Measurements from ENCODE around the gene STEAP1B. TPM values are rescaled to one million over a fixed set of nuclear protein-coding genes. Genes with fewer than 3 reads are reported as not detected.

Gene STEAP1B
- total and polyA plus RNA-seq, 2 donors (not counting 3 experiments of a cell fraction or from before 2014, with no cell fraction given), result 32.2 to 46.1 TPM

GRCh38 chr7:22427104-22427503 lies 72.9 kb downstream of the STEAP1B start:
- no peaks in the 10 kb centered on the region for H4K20me1 ChIP-seq (replicated peaks; ENCODE audit: control insufficient read depth, extremely low read depth, insufficient read depth, low read length)
- ChIA-PET CTCF (no interaction called here), POLR2A (no interaction called here)
- H3K79me2 ChIP-seq (ENCODE audit: control insufficient read depth, insufficient read depth, low read length), result peaks cover 28% of the 10 kb centered on the region
- dilution Hi-C loops (cut with MboI; ENCODE audit: extremely low pct_ligation_motif_present, low sequenced_read_pairs), result no loop called here
- intact Hi-C loops (cut with micrococcal nuclease), result no loop called here
- no peak overlapping the region for H3K4me2 ChIP-seq (ENCODE audit: insufficient read depth, low read length)
- no peaks in the 10 kb centered on the region for H3K27me3 ChIP-seq (ENCODE audit: control insufficient read depth in 2 of 2, insufficient read depth in 2 of 2, low read length in 2 of 2)
- FAIRE-seq, result no peak
- H3K9ac ChIP-seq (replicated peaks; ENCODE audit: extremely low read depth, insufficient read depth, low read length), result no peak overlapping the region
- H2AFZ ChIP-seq (ENCODE audit: low read depth, low read length), result no peak overlapping the region
- no peak overlapping the region for H3K4me3 ChIP-seq (replicated peaks in 1 of 3; ENCODE audit: insufficient read depth in 1 of 3, low read depth in 1 of 3, low read length in 3 of 3)
- H3K9me1 ChIP-seq (replicated peaks; ENCODE audit: control insufficient read depth, extremely low read depth, insufficient read depth, low read length), result no peaks in the 10 kb centered on the region
- BruUV-seq (replicated peaks), result no TSS peak
- no peaks in the 10 kb centered on the region for H3K9me3 ChIP-seq (replicated peaks; ENCODE audit: control insufficient read depth, insufficient read depth, low read length)
- no peaks in the 10 kb centered on the region for H3K36me3 ChIP-seq (ENCODE audit: control insufficient read depth in 2 of 2, extremely low read depth in 1 of 2, insufficient read depth in 2 of 2, low read length in 2 of 2)
- no peak overlapping the region for H3K27ac ChIP-seq (ENCODE audit: insufficient read depth, low read depth, low read length)
- TF ChIP-seq EZH2 (IDR thresholded peaks at IDR 0.05; ENCODE audit: borderline replicate concordance, low read depth, low read length, severe bottlenecking) (no peak), CTCF (IDR thresholded peaks at IDR 0.05; ENCODE audit: extremely low read depth in 1 of 2, insufficient read depth in 1 of 2, low read depth in 1 of 2, low read length in 2 of 2) (no peak), MYC (IDR thresholded peaks at IDR 0.05; ENCODE audit: low read depth, low read length) (no peak), FOS (IDR thresholded peaks at IDR 0.05; ENCODE audit: borderline replicate concordance, insufficient read depth, low read length) (no peak), JUN (IDR thresholded peaks at IDR 0.05; ENCODE audit: borderline replicate concordance, insufficient read depth, insufficient read length, low read depth) (no peak), POLR2AphosphoS5 (IDR thresholded peaks at IDR 0.05; ENCODE audit: insufficient read depth, low read depth, low read length) (no peak), MAX (IDR thresholded peaks at IDR 0.05; ENCODE audit: insufficient read depth, insufficient read length) (no peak), GATA2 (IDR thresholded peaks at IDR 0.05; ENCODE audit: insufficient read depth, insufficient read length, low read depth, low read length) (no peak)
- DNase-seq (ENCODE audit: low read depth, low spot score), result no peak
- H3K4me1 ChIP-seq (ENCODE audit: control insufficient read depth, extremely low read depth, insufficient read depth, low read length), result peaks cover 2% of the 10 kb centered on the region
